Neutrophil (primary cell): Measurements from ENCODE around the gene MBLAC1.

ENCODE experiments used
- H3K27ac ChIP-seq: fragments of 200-600 bp; sonication (generic); 2 replicates; pipeline ENCODE4 v1.5.1; 2016; ENCODE audit warnings: mild to moderate bottlenecking, moderate library complexity
- H3K27me3 ChIP-seq: fragments of 200-600 bp; sonication (generic); 2 replicates; pipeline ENCODE4 v1.6.0; 2016; ENCODE audit warnings: mild to moderate bottlenecking
- H3K36me3 ChIP-seq: fragments of 200-600 bp; sonication (generic); 2 replicates; pipeline ENCODE4 v1.5.1; 2017
- H3K4me1 ChIP-seq, 2 experiments: fragments of 200-600 bp in 1 of 2; sonication (generic) in 1 of 2; 1 replicate in 1 of 2; 2 replicates in 1 of 2; pipeline versions ENCODE4 v1.5.1 to v1.6.1; 2013 to 2016; ENCODE audit warnings: low read depth in 1 of 2, low read length in 1 of 2, mild to moderate bottlenecking in 1 of 2, moderate library complexity in 1 of 2; ENCODE audit not compliant: control insufficient read depth in 1 of 2, insufficient read depth in 1 of 2
- H3K4me3 ChIP-seq, 2 experiments: fragments of 200-600 bp in 1 of 2; sonication (generic) in 1 of 2; 1 replicate in 1 of 2; 2 replicates in 1 of 2; pipeline ENCODE4 v1.5.1; 2013 to 2016; ENCODE audit warnings: low read depth in 1 of 2, low read length in 1 of 2, mild to moderate bottlenecking in 1 of 2, moderate library complexity in 1 of 2
- H3K9me3 ChIP-seq: fragments of 200-600 bp; sonication (generic); 2 replicates; pipeline ENCODE4 v1.5.1; 2016
- TF ChIP-seq, protein P1 (sequence below): fragments of 200-600 bp; sonication (generic); IDR thresholded peaks from 2 replicates; pipeline ENCODE4 v1.5.1; 2016; ENCODE audit warnings: antibody characterized with exemption

MBLAC1 gene

DNA sequence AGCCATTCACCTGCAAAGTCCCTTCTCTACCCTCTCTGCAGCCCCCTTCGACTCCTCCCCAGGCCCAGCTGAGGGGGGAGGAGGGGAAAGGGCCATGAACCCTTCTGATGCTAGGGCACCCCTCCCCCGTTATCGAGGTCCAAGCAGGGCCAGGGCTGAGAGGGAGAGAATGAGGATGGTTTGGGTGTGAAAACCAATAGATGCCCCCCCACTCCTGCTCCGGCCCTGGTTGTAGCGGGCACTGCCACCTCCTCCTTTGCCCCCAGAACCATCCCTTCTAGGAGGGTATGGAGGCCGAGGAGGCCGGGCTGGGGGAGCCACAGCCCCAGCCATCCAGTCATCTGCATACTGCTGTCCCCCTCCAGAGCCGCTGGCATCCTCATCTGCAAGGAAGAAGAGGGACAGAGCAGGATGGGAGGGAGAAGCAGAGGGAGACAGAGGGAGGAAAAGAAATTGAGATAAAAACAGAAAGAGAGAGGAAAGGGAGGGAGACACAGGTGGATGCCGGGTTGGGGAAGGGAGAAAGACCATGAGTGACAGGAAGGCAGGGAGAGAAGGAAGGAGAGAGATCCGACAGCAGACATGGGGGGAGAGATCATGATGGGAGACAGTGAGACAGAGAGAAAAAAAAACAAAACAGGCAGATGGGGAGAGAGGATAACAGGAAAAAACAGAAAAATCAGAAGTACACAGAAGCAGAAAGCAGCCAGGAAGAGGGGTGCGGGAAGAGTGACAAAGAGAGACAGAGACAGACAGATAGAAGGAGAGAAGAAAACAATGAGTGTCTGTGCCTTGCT lies 43.5 kb downstream of the MBLAC1 start:
- Histone ChIP-seq H3K27me3 (peaks cover 86% of the 10 kb centered on the region), H3K36me3 (no peaks in the 10 kb centered on the region), H3K9me3 (no peaks in the 10 kb centered on the region), H3K4me3 (no peak overlapping the region), H3K27ac (no peak overlapping the region), H3K4me1 (peaks cover 20 to 35% of the 10 kb centered on the region in 2 experiments)
- TF ChIP-seq, protein P1, sequence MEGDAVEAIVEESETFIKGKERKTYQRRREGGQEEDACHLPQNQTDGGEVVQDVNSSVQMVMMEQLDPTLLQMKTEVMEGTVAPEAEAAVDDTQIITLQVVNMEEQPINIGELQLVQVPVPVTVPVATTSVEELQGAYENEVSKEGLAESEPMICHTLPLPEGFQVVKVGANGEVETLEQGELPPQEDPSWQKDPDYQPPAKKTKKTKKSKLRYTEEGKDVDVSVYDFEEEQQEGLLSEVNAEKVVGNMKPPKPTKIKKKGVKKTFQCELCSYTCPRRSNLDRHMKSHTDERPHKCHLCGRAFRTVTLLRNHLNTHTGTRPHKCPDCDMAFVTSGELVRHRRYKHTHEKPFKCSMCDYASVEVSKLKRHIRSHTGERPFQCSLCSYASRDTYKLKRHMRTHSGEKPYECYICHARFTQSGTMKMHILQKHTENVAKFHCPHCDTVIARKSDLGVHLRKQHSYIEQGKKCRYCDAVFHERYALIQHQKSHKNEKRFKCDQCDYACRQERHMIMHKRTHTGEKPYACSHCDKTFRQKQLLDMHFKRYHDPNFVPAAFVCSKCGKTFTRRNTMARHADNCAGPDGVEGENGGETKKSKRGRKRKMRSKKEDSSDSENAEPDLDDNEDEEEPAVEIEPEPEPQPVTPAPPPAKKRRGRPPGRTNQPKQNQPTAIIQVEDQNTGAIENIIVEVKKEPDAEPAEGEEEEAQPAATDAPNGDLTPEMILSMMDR = no peak

DNA sequence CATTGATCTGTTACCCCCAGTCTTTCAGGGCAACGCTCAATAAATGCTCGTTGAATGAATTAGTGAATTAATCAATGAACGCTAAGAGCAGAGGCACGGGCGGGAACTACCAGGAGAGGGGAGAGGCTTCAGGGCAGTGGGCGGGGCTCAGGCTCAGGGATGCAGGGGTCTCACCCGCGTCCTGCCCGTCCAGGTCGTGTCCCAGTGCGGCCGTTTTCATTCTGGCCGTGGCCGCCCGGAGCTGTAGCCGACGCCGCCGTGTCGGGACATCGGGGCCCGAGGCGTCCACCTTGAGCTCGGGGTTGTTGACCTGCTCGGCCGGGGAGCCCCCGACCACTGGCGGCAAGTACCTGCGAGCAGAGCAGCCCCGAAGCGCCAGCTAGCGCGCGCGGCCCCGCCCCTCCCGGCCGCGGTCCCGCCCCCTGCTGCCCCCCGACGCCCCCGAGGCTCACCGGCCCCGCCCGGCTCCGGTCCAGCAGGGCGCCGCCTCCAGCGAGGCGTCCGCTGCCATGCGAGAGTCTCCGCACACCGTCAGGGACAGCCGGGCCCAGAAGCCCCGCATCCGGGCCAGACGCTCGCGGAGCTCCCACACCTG lies 44.4 kb downstream of the MBLAC1 start:
- no peaks in the 10 kb centered on the region for H3K9me3 ChIP-seq
- TF ChIP-seq, protein P1 = no peak
- no peak overlapping the region for H3K27ac ChIP-seq
- H3K4me3 ChIP-seq = peak overlapping the region; percentile 29 to 64
- no peaks in the 10 kb centered on the region for H3K36me3 ChIP-seq
- peaks cover 79% of the 10 kb centered on the region for H3K27me3 ChIP-seq
- peaks cover 20 to 36% of the 10 kb centered on the region in 2 experiments for H3K4me1 ChIP-seq

DNA sequence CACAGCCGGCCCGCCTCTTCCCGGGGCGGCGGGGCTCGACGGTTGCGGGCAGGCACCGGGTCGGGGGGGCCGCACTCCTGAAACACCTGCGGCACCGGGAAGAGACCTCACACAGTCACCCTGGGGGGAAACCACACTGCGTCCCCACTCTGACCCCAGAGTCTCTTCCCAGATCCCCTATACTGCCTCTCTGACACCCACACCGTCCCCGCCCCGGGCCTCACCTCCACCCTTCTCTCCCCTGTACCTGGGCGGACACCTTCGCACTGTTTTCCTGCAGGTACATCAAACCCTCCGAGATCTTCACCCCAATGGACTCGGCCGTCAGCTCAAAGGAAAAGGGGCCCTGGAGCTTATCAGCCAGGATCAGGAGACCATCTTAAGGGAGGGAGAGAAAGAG lies 45.1 kb downstream of the MBLAC1 start:
- Histone ChIP-seq H3K4me1 (peaks cover 26 to 42% of the 10 kb centered on the region in 2 experiments), H3K4me3 (peak overlapping the region in 1 of 2 experiments; percentile 64), H3K27me3 (peaks cover 78% of the 10 kb centered on the region), H3K9me3 (no peaks in the 10 kb centered on the region), H3K36me3 (no peaks in the 10 kb centered on the region), H3K27ac (no peak overlapping the region)
- TF ChIP-seq, protein P1 = no peak

DNA sequence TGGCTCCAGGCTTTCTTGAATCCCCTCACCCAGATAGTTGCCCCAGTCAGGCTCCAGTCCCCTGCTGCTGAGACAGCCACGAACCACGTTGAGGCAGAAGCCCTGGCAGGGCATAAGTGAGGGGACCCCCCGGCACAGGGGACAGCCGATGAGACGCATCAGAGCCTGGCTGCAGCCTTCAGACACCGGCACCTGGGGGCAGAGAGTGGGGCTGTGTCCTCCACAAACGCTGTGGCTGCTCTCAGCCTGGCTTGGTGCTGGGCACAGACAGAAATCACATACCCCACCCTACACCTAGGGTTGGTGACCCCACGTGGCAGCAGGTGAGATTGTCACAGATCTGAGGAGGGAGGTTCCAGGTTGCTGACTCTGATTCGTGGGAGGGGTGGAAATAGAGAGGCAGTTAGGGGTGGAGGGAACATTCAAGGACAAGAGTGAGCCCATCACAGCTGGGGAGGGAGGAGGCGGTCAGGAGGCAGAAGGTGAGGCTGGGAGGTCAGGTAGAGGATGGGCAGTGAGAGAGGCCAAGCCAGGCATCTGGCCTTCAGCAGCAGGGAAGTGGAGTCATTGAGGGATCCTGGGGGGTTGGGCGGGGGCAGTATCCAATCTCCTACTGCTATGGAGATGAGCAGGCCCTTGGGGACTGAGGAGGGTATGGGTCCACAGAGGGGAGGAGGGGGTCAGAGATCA lies 47.2 kb downstream of the MBLAC1 start:
- TF ChIP-seq, protein P1 = no peak
- Histone ChIP-seq H3K36me3 (no peaks in the 10 kb centered on the region), H3K27ac (no peak overlapping the region), H3K27me3 (peaks cover 71% of the 10 kb centered on the region), H3K4me1 (peaks cover 19 to 33% of the 10 kb centered on the region in 2 experiments), H3K9me3 (no peaks in the 10 kb centered on the region), H3K4me3 (no peak overlapping the region)

DNA sequence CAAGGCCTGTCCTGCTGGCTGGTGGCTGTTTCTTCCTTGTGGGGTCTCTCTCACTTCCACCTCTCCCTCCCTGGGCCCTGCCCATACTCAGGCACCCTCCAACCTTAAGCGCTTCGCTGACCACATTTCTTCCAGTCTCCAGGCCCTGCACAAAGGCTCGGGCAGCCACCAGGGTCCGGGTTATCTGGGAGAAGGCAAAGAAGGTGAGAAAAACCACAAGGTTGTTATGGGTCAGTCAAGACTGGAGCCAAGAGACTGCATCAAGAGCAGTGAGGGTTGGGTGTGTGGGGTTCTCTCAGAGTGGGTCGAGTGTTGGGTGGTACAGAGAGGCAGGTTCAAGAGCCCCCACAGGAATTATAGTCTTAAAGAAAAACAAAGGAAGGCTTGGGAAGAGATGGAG lies 47.8 kb downstream of the MBLAC1 start:
- Histone ChIP-seq H3K4me3 (no peak overlapping the region), H3K9me3 (no peaks in the 10 kb centered on the region), H3K27me3 (peaks cover 70% of the 10 kb centered on the region), H3K27ac (no peak overlapping the region), H3K4me1 (peaks cover 19 to 33% of the 10 kb centered on the region in 2 experiments), H3K36me3 (no peaks in the 10 kb centered on the region)
- TF ChIP-seq, protein P1 = no peak
